GM23338 (cell line): ENCODE results near the gene CFAP53. TPM values are rescaled to one million over a fixed set of nuclear protein-coding genes. Genes with fewer than 3 reads are reported as not detected.

Experiments used
- ATAC-seq: fragments of 200-7000 bp; cut with Tn5 transposase; 3 replicates; pipeline ENCODE4 v1.9.1; 2020
- DNase-seq: peaks from one replicate; pipeline ENCODE4 v3.0.0-alpha.2; 2015; ENCODE audit warnings: low spot score
- H2AFZ ChIP-seq: fragments of 200-600 bp; sonication (generic); 2 replicates; pipeline ENCODE4 v1.8.0; 2016; ENCODE audit warnings: antibody characterized with exemption, mild to moderate bottlenecking, moderate library complexity
- H3F3A ChIP-seq: fragments of 200-600 bp; sonication (generic); replicated peaks from 2 replicates; pipeline ENCODE4 v1.8.0; 2017; ENCODE audit warnings: antibody characterized with exemption, mixed run types, low read depth
- H3K27ac ChIP-seq: fragments of 200-600 bp; sonication (generic); 2 replicates; pipeline ENCODE4 v1.6.1; 2016; ENCODE audit warnings: low read depth
- H3K27me3 ChIP-seq: fragments of 200-600 bp; sonication (generic); 2 replicates; pipeline ENCODE4 v1.8.0; 2016; ENCODE audit warnings: mild to moderate bottlenecking, mixed run types, moderate library complexity; ENCODE audit not compliant: insufficient read depth
- H3K36me3 ChIP-seq: fragments of 200-600 bp; sonication (generic); 2 replicates; pipeline ENCODE4 v1.8.0; 2016; ENCODE audit warnings: mild to moderate bottlenecking; ENCODE audit not compliant: insufficient read depth
- H3K4me1 ChIP-seq: fragments of 200-600 bp; sonication (generic); 2 replicates; pipeline ENCODE4 v1.8.0; 2016; ENCODE audit warnings: mild to moderate bottlenecking, moderate library complexity; ENCODE audit not compliant: insufficient read depth
- H3K4me2 ChIP-seq: fragments of 200-600 bp; sonication (generic); 2 replicates; pipeline ENCODE4 v1.7.1; 2017; ENCODE audit warnings: mixed run types
- H3K4me3 ChIP-seq: fragments of 200-600 bp; sonication (generic); 2 replicates; pipeline ENCODE4 v1.6.1; 2016; ENCODE audit warnings: mixed run types
- H3K79me2 ChIP-seq: fragments of 200-600 bp; sonication (generic); replicated peaks from 2 replicates; pipeline ENCODE4 v1.8.0; 2017; ENCODE audit warnings: mild to moderate bottlenecking; ENCODE audit not compliant: insufficient read depth
- H3K9me2 ChIP-seq: fragments of 200-600 bp; sonication (generic); 2 replicates; pipeline ENCODE4 v1.8.0; 2017; ENCODE audit not compliant: insufficient read depth
- H4K20me1 ChIP-seq: fragments of 200-600 bp; sonication (generic); replicated peaks from 2 replicates; pipeline ENCODE4 v1.8.0; 2017; ENCODE audit warnings: mild to moderate bottlenecking; ENCODE audit not compliant: insufficient read depth
- H3K27ac Mint-ChIP-seq: 2 replicates; pipeline ENCODE4 v1.8.0; 2020; ENCODE audit warnings: inconsistent platforms, mild to moderate bottlenecking, moderate library complexity, mixed read lengths
- H3K27me3 Mint-ChIP-seq: 3 replicates; pipeline ENCODE4 v1.8.0; 2022; ENCODE audit warnings: low read depth, mild to moderate bottlenecking, moderate library complexity, mixed read lengths, inconsistent platforms; ENCODE audit not compliant: insufficient read depth, poor library complexity
- H3K36me3 Mint-ChIP-seq: 3 replicates; pipeline ENCODE4 v1.8.0; 2021; ENCODE audit warnings: low read depth, mild to moderate bottlenecking, inconsistent platforms, moderate library complexity, mixed read lengths
- H3K4me1 Mint-ChIP-seq: 3 replicates; pipeline ENCODE4 v1.8.0; 2020; ENCODE audit warnings: mild to moderate bottlenecking, inconsistent platforms, mixed read lengths
- H3K4me3 Mint-ChIP-seq: 3 replicates; pipeline ENCODE4 v1.8.0; 2021; ENCODE audit warnings: moderate library complexity, mild to moderate bottlenecking, inconsistent platforms, mixed read lengths
- H3K9me3 Mint-ChIP-seq: 3 replicates; pipeline ENCODE4 v1.8.0; 2020; ENCODE audit warnings: moderate library complexity, mild to moderate bottlenecking, inconsistent platforms, mixed read lengths
- CREB1 ChIP-seq: fragments of 250-450 bp; sonication (Bioruptor Pico); IDR thresholded peaks from 2 replicates; pipeline ENCODE4 v1.5.0; 2020; ENCODE audit warnings: low read depth, mild to moderate bottlenecking, moderate library complexity
- EZH2 ChIP-seq: fragments of 200-600 bp; sonication (generic); IDR thresholded peaks from one replicate; pipeline ENCODE4 v1.8.0; 2017; ENCODE audit warnings: antibody characterized with exemption, mild to moderate bottlenecking, low read depth; ENCODE audit not compliant: unreplicated experiment
- EZH2phosphoT487 ChIP-seq: fragments of 200-600 bp; sonication (generic); IDR thresholded peaks from one replicate; pipeline ENCODE4 v1.8.1; 2018; ENCODE audit warnings: antibody characterized with exemption; ENCODE audit not compliant: unreplicated experiment
- JUNB ChIP-seq: IDR thresholded peaks from one replicate; pipeline ENCODE4 v1.6.1; 2016; ENCODE audit warnings: antibody characterized with exemption; ENCODE audit not compliant: unreplicated experiment
- NANOG ChIP-seq: IDR thresholded peaks from 2 replicates; pipeline ENCODE4 v1.6.1; 2016; ENCODE audit warnings: antibody characterized with exemption, borderline replicate concordance
- POLR2AphosphoS5 ChIP-seq: IDR thresholded peaks from 2 replicates; pipeline ENCODE4 v1.6.1; 2016; ENCODE audit warnings: antibody characterized with exemption, low read depth
- STAT1 ChIP-seq: IDR thresholded peaks from one replicate; pipeline ENCODE4 v1.6.1; 2016; ENCODE audit warnings: antibody characterized with exemption; ENCODE audit not compliant: unreplicated experiment
- ZNF114 ChIP-seq: fragments of 250-450 bp; sonication (Bioruptor Pico); IDR thresholded peaks from 2 replicates; pipeline ENCODE4 v1.5.0; 2020; ENCODE audit warnings: mild to moderate bottlenecking, moderate library complexity
- ZNF331 ChIP-seq: fragments of 250-450 bp; sonication (Bioruptor Pico); IDR thresholded peaks from 2 replicates; pipeline ENCODE4 v1.5.0; 2020; ENCODE audit warnings: low read depth, mild to moderate bottlenecking, moderate library complexity
- polyA plus RNA-seq: library from polyadenylated mRNA; unstranded; fragments of >200 nt; fragmentation: Nextera tagmentation; extraction: Ambion mirVana; gene quantifications from 2 replicates; pipeline ENCODE4 v1.2.1, GENCODE V29; 2016
- total RNA-seq: library from RNA; depleted of rRNA; stranded (reverse); fragments of >200 nt; shearing (Covaris generic); gene quantifications from 2 replicates; pipeline ENCODE4 v1.2.3, GENCODE V29; 2014
- TF ChIP-seq, protein P1 (sequence below): IDR thresholded peaks from 2 replicates; pipeline ENCODE4 v1.6.1; 2016; ENCODE audit warnings: antibody characterized with exemption
- TF ChIP-seq, protein P2 (sequence below), 2 experiments: fragments of 200-600 bp in 1 of 2; sonication (generic) in 1 of 2; conservative IDR thresholded peaks; 2 replicates each; pipeline versions ENCODE4 v1.5.1 to v1.6.1; 2016 to 2017; ENCODE audit warnings: antibody characterized with exemption in 2 of 2, low read depth in 2 of 2, mild to moderate bottlenecking in 2 of 2, moderate library complexity in 1 of 2
- TF ChIP-seq, protein P3 (sequence below): IDR thresholded peaks from one replicate; pipeline ENCODE4 v1.6.1; 2018; ENCODE audit warnings: antibody characterized with exemption; ENCODE audit not compliant: unreplicated experiment

Gene CFAP53
- total and polyA plus RNA-seq, 2 experiments from 2014 or later: 0.71 TPM; not detected in 1

- Mint-ChIP-seq H3K27ac (no peak overlapping the region), H3K36me3 (no peaks in the 10 kb centered on the region), H3K4me1 (peaks cover 12% of the 10 kb centered on the region), H3K27me3 (peaks cover 8% of the 10 kb centered on the region), H3K4me3 (no peak overlapping the region), H3K9me3 (peaks cover 4% of the 10 kb centered on the region; the same call in 1 of the 3 replicates)
- H4K20me1 ChIP-seq: no peaks in the 10 kb centered on the region
- H2AFZ ChIP-seq: no peak overlapping the region
- no peak overlapping the region for H3K4me3 ChIP-seq
- H3K9me2 ChIP-seq: no peaks in the 10 kb centered on the region
- peaks cover 6% of the 10 kb centered on the region; the same call in 1 of the 2 replicates for H3K4me1 ChIP-seq
- no peak for ATAC-seq
- no peak for TF ChIP-seq CREB1 (CRISPR knock-in tag)
- no peak for TF ChIP-seq EZH2
- TF ChIP-seq ZNF114 (CRISPR knock-in tag): no peak
- TF ChIP-seq ZNF331 (CRISPR knock-in tag): no peak
- TF ChIP-seq NANOG: no peak
- TF ChIP-seq JUNB: no peak
- TF ChIP-seq EZH2phosphoT487: no peak
- TF ChIP-seq, protein P1, sequence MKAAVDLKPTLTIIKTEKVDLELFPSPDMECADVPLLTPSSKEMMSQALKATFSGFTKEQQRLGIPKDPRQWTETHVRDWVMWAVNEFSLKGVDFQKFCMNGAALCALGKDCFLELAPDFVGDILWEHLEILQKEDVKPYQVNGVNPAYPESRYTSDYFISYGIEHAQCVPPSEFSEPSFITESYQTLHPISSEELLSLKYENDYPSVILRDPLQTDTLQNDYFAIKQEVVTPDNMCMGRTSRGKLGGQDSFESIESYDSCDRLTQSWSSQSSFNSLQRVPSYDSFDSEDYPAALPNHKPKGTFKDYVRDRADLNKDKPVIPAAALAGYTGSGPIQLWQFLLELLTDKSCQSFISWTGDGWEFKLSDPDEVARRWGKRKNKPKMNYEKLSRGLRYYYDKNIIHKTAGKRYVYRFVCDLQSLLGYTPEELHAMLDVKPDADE: no peak
- TF ChIP-seq POLR2AphosphoS5: no peak
- H3K27me3 ChIP-seq: peaks cover 18% of the 10 kb centered on the region
- no peak for DNase-seq
- no peaks in the 10 kb centered on the region for H3K79me2 ChIP-seq
- H3K27ac ChIP-seq: no peak overlapping the region
- no peaks in the 10 kb centered on the region for H3K36me3 ChIP-seq
- no peak overlapping the region for H3K4me2 ChIP-seq
- no peaks in the 10 kb centered on the region for H3F3A ChIP-seq
These were observed 64.7 kb downstream of the CFAP53 start for GRCh38 chr18:50201476-50202018.

DNA sequence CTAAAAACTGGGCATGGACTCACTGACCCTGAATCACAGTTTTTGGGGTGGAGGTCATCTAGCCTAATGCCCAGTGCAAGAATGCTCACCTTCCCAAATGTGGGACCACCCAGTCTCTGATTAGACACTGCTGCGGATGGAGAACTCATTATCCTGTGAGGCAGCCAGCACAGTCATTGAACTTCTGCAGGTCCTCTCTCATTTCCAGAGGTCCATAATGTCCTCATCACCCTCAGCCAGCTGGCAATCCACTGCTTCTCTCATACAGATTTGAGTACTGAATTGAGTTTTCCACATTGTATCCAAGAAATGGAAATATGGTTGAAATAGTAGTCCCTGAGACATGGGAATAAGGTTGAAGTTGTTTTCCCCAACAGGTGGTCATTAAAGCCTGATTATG, 66.4 kb downstream of the CFAP53 start:
- H3K27ac ChIP-seq: no peak overlapping the region
- H3K36me3 ChIP-seq: no peaks in the 10 kb centered on the region
- Mint-ChIP-seq H3K27ac (no peak overlapping the region), H3K9me3 (peaks cover 4% of the 10 kb centered on the region; the same call in 1 of the 3 replicates), H3K4me3 (no peak overlapping the region), H3K36me3 (no peaks in the 10 kb centered on the region), H3K4me1 (peaks cover 21% of the 10 kb centered on the region), H3K27me3 (peaks cover 19% of the 10 kb centered on the region)
- H3K4me3 ChIP-seq: no peak overlapping the region
- DNase-seq: no peak
- H3K27me3 ChIP-seq: peaks cover 32% of the 10 kb centered on the region
- TF ChIP-seq, protein P2, sequence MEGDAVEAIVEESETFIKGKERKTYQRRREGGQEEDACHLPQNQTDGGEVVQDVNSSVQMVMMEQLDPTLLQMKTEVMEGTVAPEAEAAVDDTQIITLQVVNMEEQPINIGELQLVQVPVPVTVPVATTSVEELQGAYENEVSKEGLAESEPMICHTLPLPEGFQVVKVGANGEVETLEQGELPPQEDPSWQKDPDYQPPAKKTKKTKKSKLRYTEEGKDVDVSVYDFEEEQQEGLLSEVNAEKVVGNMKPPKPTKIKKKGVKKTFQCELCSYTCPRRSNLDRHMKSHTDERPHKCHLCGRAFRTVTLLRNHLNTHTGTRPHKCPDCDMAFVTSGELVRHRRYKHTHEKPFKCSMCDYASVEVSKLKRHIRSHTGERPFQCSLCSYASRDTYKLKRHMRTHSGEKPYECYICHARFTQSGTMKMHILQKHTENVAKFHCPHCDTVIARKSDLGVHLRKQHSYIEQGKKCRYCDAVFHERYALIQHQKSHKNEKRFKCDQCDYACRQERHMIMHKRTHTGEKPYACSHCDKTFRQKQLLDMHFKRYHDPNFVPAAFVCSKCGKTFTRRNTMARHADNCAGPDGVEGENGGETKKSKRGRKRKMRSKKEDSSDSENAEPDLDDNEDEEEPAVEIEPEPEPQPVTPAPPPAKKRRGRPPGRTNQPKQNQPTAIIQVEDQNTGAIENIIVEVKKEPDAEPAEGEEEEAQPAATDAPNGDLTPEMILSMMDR (conservative IDR thresholded peaks at IDR 0.05; ENCODE audit: low read depth in 2 of 2): no peak
- TF ChIP-seq NANOG (no peak), EZH2phosphoT487 (no peak), ZNF331 (CRISPR knock-in tag) (no peak), ZNF114 (CRISPR knock-in tag) (no peak), EZH2 (no peak), STAT1 (no peak), JUNB (no peak)
- TF ChIP-seq, protein P3, sequence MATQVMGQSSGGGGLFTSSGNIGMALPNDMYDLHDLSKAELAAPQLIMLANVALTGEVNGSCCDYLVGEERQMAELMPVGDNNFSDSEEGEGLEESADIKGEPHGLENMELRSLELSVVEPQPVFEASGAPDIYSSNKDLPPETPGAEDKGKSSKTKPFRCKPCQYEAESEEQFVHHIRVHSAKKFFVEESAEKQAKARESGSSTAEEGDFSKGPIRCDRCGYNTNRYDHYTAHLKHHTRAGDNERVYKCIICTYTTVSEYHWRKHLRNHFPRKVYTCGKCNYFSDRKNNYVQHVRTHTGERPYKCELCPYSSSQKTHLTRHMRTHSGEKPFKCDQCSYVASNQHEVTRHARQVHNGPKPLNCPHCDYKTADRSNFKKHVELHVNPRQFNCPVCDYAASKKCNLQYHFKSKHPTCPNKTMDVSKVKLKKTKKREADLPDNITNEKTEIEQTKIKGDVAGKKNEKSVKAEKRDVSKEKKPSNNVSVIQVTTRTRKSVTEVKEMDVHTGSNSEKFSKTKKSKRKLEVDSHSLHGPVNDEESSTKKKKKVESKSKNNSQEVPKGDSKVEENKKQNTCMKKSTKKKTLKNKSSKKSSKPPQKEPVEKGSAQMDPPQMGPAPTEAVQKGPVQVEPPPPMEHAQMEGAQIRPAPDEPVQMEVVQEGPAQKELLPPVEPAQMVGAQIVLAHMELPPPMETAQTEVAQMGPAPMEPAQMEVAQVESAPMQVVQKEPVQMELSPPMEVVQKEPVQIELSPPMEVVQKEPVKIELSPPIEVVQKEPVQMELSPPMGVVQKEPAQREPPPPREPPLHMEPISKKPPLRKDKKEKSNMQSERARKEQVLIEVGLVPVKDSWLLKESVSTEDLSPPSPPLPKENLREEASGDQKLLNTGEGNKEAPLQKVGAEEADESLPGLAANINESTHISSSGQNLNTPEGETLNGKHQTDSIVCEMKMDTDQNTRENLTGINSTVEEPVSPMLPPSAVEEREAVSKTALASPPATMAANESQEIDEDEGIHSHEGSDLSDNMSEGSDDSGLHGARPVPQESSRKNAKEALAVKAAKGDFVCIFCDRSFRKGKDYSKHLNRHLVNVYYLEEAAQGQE: no peak
- H3K79me2 ChIP-seq: no peaks in the 10 kb centered on the region
- H3K4me2 ChIP-seq: no peak overlapping the region
- H3K4me1 ChIP-seq: peaks cover 18% of the 10 kb centered on the region; the same call in 1 of the 2 replicates
- no peaks in the 10 kb centered on the region for H4K20me1 ChIP-seq
- no peak for ATAC-seq
- no peak overlapping the region for H2AFZ ChIP-seq
- 0 out of 2 replicates have a peak, but pooled peaks cover 4% of the 10 kb centered on the region for H3F3A ChIP-seq
- no peaks in the 10 kb centered on the region for H3K9me2 ChIP-seq
